H7 (cell line): ENCODE results near the gene NELFB. TPM values are rescaled to one million over a fixed set of nuclear protein-coding genes. Genes with fewer than 3 reads are reported as not detected.
A peak's percentile ranks its signal among the peaks of the same experiment; 100 is the strongest.

Experiments used
- DNase-seq: peaks from one replicate; pipeline ENCODE4 v3.0.0; 2012
- H3K27me3 ChIP-seq: 2 replicates; pipeline ENCODE4 v1.6.0; 2011; ENCODE audit warnings: mild to moderate bottlenecking, low read length; ENCODE audit not compliant: control insufficient read depth, insufficient read depth
- H3K36me3 ChIP-seq: replicated peaks from 2 replicates; pipeline ENCODE4 v1.5.1; 2011; ENCODE audit warnings: low read length; ENCODE audit not compliant: control insufficient read depth, insufficient read depth
- H3K4me3 ChIP-seq: 2 replicates; pipeline ENCODE4 v1.5.1; 2011; ENCODE audit warnings: low read depth, mild to moderate bottlenecking, control low read depth, low read length, moderate library complexity; ENCODE audit not compliant: insufficient read depth
- total RNA-seq: library from RNA; depleted of rRNA; stranded (reverse); fragments of >200 nt; shearing (Covaris generic); gene quantifications from 2 replicates; pipeline ENCODE4 v1.2.3, GENCODE V29; 2014

The NELFB gene
- total RNA-seq, 1 experiment from 2014 or later, result 121 TPM

DNA sequence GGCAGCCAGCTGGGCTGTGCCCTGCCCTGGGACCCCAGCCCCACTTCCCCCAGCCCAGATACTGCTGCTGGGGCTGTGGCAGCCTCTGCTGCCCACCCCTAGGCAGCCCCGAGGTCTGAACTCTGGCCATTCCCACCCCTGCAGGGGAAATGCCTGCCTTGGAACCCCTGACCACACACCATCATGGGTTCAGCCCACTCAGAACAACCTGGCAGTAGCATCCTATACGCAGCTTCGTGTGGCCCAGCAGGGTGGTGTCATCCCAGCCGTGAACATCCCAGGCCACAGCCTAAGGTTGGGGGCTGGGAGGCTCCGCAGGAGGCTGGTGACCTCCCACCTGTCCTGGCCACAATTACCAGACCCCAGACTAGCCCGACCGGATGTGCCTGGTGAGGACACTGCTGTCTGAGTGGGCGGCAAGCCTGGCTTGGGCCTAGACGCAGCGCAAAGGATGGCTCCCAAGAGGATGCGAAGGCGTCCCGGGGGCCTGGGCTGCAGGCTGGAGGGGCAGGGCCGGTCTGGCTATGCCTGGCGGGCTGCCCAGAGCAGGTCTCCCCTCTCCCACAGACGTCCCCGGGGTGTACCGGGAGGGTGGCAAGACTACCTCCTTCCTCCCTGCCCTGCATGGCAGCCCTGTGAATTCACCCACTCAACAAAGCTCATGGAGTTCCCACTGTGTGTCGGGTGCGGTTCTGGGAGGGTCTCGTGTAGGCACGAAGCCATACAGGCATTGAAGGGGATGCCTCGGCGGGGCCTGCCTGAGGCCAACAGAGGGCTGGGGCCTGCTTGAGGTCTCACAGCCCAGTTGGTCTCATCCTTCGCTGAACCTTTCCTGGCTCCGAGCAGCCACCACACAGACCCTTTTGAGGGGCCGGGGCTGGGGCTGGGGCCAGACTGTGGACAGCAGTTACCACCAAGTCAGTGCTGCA lies 25.9 kb upstream of the NELFB start:
- Histone ChIP-seq H3K4me3 (no peak overlapping the region), H3K27me3 (no peaks in the 10 kb centered on the region), H3K36me3 (no peaks in the 10 kb centered on the region)
- DNase-seq, result no peak

DNA sequence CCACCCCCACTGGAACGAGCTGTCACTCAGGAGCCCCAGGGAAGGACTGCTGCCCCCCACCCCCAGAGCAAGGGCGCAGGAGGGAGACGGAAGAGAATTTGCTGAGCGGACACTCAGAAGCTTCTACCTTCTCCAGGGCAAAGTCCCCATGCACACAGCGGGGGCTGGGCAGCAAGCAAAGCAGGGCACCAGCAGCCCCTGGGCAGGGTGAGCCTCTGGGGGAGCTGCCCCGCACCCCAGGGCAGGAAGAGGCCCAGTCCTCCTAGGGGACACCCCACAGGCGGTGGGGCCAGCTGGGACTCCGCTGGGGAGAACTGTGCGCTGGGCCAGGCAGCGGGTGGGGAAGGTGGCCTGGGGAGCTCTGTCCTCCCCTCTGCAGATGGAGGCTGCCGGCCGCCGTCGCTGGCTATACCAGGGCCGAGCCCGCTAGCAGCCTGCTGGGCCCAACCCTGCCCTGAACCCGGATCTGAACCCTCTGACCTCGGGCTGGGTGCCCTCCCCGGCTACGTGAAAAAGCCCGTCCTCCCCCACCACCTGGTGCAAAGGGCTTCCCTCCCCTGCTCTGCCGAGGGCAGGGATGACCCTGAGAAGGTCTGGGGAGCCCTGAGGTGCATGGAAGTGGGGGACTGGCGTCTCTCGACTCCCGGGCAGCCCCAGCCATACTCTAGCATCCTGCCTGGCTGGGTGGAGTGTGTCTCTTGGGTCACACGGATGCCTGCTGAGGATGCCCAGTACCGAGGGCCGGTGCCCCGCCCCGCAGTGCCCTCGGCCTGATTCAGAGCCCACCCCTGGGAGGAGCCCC lies 25.0 kb upstream of the NELFB start:
- no peak for DNase-seq
- no peak overlapping the region for H3K4me3 ChIP-seq
- no peaks in the 10 kb centered on the region for H3K27me3 ChIP-seq
- H3K36me3 ChIP-seq, result no peaks in the 10 kb centered on the region

DNA sequence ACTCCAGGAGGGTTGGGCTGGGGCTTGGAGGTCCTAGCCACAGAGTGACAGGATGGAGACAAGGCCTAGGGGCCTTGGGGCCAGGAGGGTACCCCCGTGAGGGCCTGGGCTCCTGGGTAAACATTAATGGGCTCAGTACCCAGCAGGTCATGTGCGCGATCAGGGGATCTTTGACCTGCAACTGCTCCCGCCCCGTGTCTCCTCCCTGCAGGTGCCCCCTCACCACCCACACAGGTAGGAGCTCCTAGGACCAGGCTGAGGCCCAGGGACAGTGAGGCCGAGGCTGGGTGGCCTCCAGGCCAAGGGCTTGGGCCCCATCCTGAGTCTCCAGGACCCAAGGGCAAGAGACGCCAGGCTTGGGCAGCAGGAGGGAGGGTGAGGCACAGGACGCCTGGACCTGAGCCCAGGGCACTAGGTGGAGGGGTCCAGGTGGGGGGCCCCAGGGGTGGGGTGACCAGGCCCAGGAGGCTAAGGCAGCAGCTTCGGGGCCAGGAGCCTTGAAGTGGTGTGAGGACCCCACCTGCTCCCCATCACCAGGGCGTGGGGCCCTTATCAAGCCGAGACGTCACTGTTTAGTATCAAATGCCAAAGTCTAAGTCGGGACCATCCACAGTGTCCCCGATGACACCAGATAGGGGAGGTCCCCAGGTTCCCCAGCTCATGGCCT lies 24.3 kb upstream of the NELFB start, which contains the start of gene SLC34A3:
Gene SLC34A3 (plus strand): TSS at position 197 of the 667 bp plus-strand sequence. CDS start 802 bp downstream, outside the sequence.
- DNase-seq, result no peak
- no peaks in the 10 kb centered on the region for H3K36me3 ChIP-seq
- no peak within 1 kb of the TSS for H3K4me3 ChIP-seq
- no peaks in the 10 kb centered on the region for H3K27me3 ChIP-seq

DNA sequence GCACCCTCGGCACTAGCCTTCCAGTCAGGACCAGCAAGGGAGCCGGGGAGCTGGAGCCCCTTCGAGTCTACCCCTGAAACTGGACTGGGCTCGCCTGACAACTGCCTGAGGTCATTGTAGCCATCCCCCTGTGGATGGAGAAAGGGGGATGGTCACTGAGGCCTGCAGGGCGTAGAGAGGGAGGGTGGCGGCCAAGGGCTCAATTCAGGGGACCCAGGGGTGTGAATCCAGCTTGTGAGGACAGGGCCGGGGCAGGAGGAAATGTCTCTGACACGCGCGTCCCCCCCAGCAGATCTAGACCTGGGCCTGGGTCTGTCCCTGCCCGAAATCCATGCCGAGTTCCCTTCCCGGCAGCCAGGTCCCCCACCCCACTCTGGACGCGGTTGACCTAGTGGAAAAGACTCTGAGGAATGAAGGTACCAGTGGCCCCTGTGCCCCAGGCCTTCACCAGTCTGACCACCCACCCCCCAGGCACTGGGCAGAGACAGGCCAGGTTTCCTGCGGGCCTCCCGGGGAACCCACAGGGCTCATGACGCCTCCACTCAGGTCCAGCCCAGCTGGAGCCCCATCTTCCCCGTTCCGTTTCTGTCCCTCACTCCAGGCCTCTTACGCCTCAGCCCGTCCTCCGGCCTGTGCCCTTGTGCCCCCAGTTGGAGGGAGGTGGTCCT lies 23.6 kb upstream of the NELFB start:
- Histone ChIP-seq H3K4me3 (no peak overlapping the region), H3K36me3 (no peaks in the 10 kb centered on the region), H3K27me3 (no peaks in the 10 kb centered on the region)
- no peak for DNase-seq

DNA sequence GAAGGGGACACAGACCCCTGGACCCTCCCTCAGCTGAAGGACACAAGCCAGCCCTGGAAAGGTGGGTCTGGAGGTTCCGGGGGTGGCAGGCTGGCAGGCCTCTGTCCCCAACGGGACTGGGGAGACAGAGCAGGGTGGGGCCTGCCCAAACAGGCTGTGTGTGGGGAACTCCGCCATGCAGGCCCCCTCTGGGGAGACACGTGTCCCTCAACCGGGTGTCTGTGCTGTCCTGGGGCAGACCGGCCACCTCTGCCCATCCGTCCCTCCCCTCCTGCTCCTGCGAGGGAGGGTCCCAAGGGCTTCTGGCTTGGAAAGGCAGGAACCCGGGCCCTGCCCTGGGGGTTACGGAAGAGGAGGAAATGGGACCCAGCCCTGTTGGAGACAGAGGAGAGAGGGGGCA lies 23.0 kb upstream of the NELFB start:
- Histone ChIP-seq H3K36me3 (no peaks in the 10 kb centered on the region), H3K4me3 (no peak overlapping the region), H3K27me3 (no peaks in the 10 kb centered on the region)
- no peak for DNase-seq

DNA sequence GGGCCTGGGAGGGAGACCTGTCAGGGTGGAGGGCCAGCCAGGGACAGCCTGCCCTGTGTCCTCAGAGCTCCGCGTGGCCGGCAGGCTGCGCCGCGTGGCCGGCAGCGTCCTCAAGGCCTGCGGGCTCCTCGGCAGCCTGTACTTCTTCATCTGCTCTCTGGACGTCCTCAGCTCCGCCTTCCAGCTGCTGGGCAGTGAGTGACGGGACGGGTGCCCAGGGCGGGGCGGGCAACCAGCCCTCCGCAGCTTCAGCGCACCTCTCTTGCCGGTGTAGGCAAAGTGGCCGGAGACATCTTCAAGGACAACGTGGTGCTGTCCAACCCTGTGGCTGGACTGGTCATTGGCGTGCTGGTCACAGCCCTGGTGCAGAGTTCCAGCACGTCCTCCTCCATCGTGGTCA lies 22.6 kb upstream of the NELFB start:
- H3K4me3 ChIP-seq, result no peak overlapping the region
- no peaks in the 10 kb centered on the region for H3K27me3 ChIP-seq
- DNase-seq, result no peak
- H3K36me3 ChIP-seq, result no peaks in the 10 kb centered on the region

DNA sequence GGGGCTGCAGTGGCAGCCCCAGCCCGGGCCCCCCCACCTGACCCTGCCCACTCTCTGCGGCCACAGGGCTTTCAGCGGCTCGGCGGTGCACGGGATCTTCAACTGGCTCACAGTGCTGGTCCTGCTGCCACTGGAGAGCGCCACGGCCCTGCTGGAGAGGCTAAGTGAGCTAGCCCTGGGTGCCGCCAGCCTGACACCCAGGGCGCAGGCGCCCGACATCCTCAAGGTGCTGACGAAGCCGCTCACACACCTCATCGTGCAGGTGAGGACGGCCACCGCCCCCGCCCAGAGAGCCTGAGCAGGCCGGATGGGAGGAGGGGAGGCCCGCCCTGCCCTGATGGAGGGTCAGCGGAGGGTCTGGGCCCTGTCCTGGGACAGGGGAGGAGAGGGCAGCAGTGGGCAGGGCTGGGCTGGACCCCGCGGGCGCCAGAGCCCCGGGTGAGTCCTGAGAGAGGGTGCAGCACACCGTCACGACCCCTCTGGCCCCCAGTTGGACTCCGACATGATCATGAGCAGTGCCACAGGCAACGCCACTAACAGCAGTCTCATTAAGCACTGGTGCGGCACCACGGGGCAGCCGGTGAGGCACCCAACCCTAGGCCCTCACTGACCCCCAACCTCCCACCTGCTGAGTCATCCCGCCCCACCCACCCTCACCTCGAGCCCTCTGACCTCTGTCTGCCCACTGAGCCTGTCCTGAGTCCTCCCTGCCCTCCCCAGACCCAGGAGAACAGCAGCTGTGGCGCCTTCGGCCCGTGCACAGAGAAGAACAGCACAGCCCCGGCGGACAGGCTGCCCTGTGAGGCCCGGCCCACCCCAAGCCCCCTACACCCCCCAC lies 21.8 kb upstream of the NELFB start:
- no peaks in the 10 kb centered on the region for H3K36me3 ChIP-seq
- H3K4me3 ChIP-seq, result no peak overlapping the region
- no peak for DNase-seq
- no peaks in the 10 kb centered on the region for H3K27me3 ChIP-seq

DNA sequence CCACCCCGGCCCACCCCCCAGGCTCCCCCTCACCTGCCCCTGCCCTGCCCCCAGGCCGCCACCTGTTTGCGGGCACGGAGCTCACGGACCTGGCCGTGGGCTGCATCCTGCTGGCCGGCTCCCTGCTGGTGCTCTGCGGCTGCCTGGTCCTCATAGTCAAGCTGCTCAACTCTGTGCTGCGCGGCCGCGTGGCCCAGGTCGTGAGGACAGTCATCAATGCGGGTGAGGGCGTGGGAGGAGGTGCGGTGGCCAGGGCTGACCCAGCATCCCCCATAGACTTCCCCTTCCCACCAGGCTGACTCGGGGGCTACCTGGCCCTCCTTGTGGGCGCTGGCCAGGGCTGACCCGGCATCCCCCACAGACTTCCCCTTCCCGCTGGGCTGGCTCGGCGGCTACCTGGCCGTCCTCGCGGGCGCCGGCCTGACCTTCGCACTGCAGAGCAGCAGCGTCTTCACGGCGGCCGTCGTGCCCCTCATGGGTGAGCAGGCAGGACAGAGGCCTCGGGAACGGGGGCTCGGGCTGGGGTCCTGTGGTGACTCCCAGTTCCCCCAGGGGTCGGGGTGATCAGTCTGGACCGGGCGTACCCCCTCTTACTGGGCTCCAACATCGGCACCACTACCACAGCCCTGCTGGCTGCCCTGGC lies 21.0 kb upstream of the NELFB start:
- H3K27me3 ChIP-seq, result no peaks in the 10 kb centered on the region
- H3K4me3 ChIP-seq, result no peak overlapping the region
- DNase-seq, result no peak
- no peaks in the 10 kb centered on the region for H3K36me3 ChIP-seq

DNA sequence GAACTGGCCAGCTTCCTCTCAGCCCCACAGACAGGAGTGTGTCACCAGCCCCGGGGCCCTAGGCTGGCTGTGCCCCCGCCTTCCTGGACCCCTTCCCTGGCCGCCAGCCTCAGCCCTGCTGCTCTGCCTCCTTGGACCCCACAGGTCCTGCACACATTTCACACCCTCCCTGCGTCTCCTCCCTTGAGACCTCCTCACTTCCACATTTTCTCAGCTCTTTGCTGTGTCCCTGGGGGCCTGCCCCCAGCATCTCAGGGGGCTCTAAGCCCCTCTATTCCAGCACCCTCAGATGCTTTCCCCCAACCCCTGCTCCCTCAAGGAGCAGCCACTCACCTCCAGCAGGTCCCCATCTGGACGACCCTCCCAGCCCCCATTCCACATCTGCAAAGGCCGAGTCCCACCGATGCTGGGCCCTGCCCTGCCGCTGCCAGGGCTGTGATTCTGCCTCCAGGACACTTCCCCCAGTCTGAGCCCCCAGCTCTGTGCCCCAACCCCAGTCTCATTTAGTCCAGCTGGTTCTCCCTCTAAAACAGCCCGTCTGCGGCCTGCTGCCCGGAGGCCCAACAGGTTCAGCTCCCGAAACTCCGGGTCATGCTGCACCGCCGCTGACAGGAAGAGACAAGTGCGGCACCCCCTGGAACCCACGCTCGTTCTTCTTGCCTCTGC lies 20.2 kb upstream of the NELFB start:
- Histone ChIP-seq H3K27me3 (no peaks in the 10 kb centered on the region), H3K36me3 (no peaks in the 10 kb centered on the region), H3K4me3 (no peak overlapping the region)
- DNase-seq, result no peak

DNA sequence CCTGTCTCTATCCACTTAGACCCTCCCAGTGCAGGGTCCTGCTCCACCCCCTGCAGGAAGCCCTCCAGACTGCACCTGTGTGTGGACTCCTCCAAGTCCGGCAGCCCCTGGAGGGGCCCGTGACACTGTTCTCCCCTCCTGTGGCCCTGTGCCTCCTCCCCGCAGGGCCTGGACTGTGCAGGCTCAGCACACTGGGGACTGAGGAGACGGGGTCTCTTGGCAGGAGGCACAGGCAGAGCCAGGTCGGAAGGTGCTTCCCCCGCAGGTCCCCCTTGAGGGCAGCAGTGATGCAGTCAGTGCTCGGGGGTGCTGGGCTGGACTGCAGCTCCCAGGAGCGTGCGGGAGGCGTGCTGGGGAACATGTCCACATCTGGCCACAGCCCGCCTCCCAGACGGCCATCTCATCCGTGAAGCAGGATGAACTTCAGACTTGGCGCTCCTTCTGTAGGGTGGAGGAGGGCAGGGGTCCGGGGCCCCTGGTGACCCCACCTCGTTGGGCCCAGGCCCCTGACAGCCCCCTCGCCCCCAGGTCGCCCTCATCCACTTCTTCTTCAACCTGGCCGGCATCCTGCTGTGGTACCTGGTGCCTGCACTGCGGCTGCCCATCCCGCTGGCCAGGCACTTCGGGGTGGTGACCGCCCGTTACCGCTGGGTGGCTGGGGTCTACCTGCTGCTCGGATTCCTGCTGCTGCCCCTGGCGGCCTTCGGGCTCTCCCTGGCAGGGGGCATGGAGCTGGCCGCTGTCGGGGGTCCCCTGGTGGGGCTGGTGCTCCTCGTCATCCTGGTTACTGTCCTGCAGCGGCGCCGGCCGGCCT lies 19.5 kb upstream of the NELFB start:
- Histone ChIP-seq H3K27me3 (no peaks in the 10 kb centered on the region), H3K4me3 (no peak overlapping the region), H3K36me3 (no peaks in the 10 kb centered on the region)
- peak; percentile 89 for DNase-seq

DNA sequence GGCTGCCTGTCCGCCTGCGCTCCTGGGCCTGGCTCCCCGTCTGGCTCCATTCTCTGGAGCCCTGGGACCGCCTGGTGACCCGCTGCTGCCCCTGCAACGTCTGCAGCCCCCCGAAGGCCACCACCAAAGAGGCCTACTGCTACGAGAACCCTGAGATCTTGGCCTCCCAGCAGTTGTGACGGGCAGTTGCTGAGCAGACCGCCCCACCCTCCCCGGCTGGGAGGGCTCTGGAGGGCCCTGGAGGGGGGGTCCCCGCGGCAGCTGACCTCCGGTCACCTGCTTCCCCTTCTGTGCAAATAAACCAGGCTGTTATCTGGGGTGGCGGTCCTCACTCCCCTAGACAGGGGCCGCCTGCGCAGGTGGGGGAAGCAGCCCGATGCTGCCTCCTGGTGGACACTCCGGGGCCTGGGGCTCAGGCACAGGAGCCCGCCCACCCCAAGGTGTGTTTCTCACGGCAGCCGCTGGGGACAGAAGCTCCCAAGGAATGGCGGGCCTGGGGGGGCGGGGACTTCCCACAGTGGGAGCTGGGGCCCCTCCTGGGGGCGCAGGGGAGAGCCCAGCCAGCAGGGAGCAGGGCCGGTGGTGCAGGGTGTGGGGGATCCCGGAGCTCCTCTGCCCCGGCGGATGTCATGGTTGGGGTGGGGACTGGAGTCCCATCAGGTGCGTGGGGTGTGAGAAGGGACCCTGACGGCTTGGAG lies 18.7 kb upstream of the NELFB start:
- Histone ChIP-seq H3K36me3 (no peaks in the 10 kb centered on the region), H3K27me3 (no peaks in the 10 kb centered on the region), H3K4me3 (no peak overlapping the region; the same call in 1 of the 2 replicates)
- peak; percentile 100 for DNase-seq
